PFSK-1 (cell line): Measurements from ENCODE around the gene IL17RD.

ENCODE experiments used
- FOXP2 ChIP-seq: optimal IDR thresholded peaks from 2 replicates; pipeline ENCODE3; 2011; ENCODE audit warnings: borderline replicate concordance, control low read depth, inconsistent platforms; ENCODE audit not compliant: insufficient read depth; ENCODE audit errors: extremely low read length, extremely low read depth
- POLR2AphosphoS5 ChIP-seq: IDR thresholded peaks from 2 replicates; pipeline ENCODE4 v1.6.1; 2012; ENCODE audit warnings: low read depth, mild to moderate bottlenecking, control low read depth, low read length, moderate library complexity
- REST ChIP-seq, 2 experiments: IDR thresholded peaks; 2 replicates each; pipeline versions ENCODE4 v1.6.1 to v1.8.0; 2011 to 2012; ENCODE audit warnings: low read depth in 2 of 2, low read length in 2 of 2, control low read depth in 1 of 2, inconsistent platforms in 1 of 2, mild to moderate bottlenecking in 1 of 2, moderate library complexity in 1 of 2; ENCODE audit not compliant: insufficient read depth in 1 of 2
- SIN3A ChIP-seq: IDR thresholded peaks from 2 replicates; pipeline ENCODE4 v1.6.1; 2012; ENCODE audit warnings: mild to moderate bottlenecking, low read length, moderate library complexity, borderline replicate concordance; ENCODE audit not compliant: insufficient read depth
- TAF1 ChIP-seq: IDR thresholded peaks from 2 replicates; pipeline ENCODE4 v1.6.1; 2012; ENCODE audit warnings: low read length, control low read depth, borderline replicate concordance; ENCODE audit not compliant: insufficient read depth

The IL17RD gene

GRCh38 chr3:57112206-57112605 is 52.9 kb downstream of the IL17RD start:
- TF ChIP-seq REST (IDR thresholded peaks at IDR 0.05; ENCODE audit: insufficient read depth in 1 of 2, low read depth in 2 of 2, low read length in 2 of 2): no peak
- no peak for TF ChIP-seq SIN3A
- no peak for TF ChIP-seq POLR2AphosphoS5
- no peak for TF ChIP-seq TAF1
- no peak for TF ChIP-seq FOXP2

- no peak for TF ChIP-seq SIN3A
- TF ChIP-seq TAF1: no peak
- TF ChIP-seq POLR2AphosphoS5: no peak
- no peak for TF ChIP-seq FOXP2
- TF ChIP-seq REST (IDR thresholded peaks at IDR 0.05; ENCODE audit: insufficient read depth in 1 of 2, low read depth in 2 of 2, low read length in 2 of 2): no peak
Observed at GRCh38 chr3:57110798-57111197, 54.4 kb downstream of the IL17RD start.

- no peak for TF ChIP-seq FOXP2
- TF ChIP-seq REST (IDR thresholded peaks at IDR 0.05; ENCODE audit: insufficient read depth in 1 of 2, low read depth in 2 of 2, low read length in 2 of 2): no peak
- no peak for TF ChIP-seq TAF1
- TF ChIP-seq POLR2AphosphoS5: no peak
- TF ChIP-seq SIN3A: no peak
Observed at GRCh38 chr3:57110214-57110613, 54.9 kb downstream of the IL17RD start.

GRCh38 chr3:57109437-57110199 is 55.5 kb downstream of the IL17RD start:
- no peak for TF ChIP-seq TAF1
- no peak for TF ChIP-seq POLR2AphosphoS5
- TF ChIP-seq FOXP2: no peak
- no peak for TF ChIP-seq SIN3A
- TF ChIP-seq REST (IDR thresholded peaks at IDR 0.05; ENCODE audit: insufficient read depth in 1 of 2, low read depth in 2 of 2, low read length in 2 of 2): no peak
